ENCODE measurements around the gene ZNF468. TPM values are rescaled to one million over a fixed set of nuclear protein-coding genes. Genes with fewer than 3 reads are reported as not detected.

Gene ZNF468
- total and polyA plus RNA-seq, 2 donors (not counting 1 experiment from before 2014, with no cell fraction given): 12.6 to 35.3 TPM

GRCh38 chr19:52789440-52789839 lies 68.0 kb downstream of the ZNF468 start:
- Histone ChIP-seq H3K4me2 (replicated peaks; ENCODE audit: low read depth, low read length, poor library complexity, severe bottlenecking) (no peak overlapping the region), H3K9ac (ENCODE audit: low read length) (no peak overlapping the region), H4K20me1 (ENCODE audit: control insufficient read depth, insufficient read depth, low read length, poor library complexity, severe bottlenecking) (no peaks in the 10 kb centered on the region), H3K9me3 (ENCODE audit: control extremely low read depth in 1 of 3, control insufficient read depth in 2 of 3, insufficient read depth in 1 of 3, low read length in 2 of 3) (peaks cover 2 to 37% (median 4%) of the 10 kb centered on the region in 3 donors), H3K36me3 (replicated peaks in 1 of 2; ENCODE audit: control extremely low read depth in 1 of 2, control insufficient read depth in 1 of 2, extremely low read depth in 1 of 2, insufficient read depth in 2 of 2, low read length in 1 of 2) (no peaks in the 10 kb centered on the region), H3K27me3 (replicated peaks in 1 of 4; ENCODE audit: control extremely low read depth in 1 of 4, control insufficient read depth in 3 of 4, insufficient read depth in 4 of 4, low read length in 3 of 4) (no peaks in the 10 kb centered on the region), H3K79me2 (ENCODE audit: control insufficient read depth, insufficient read depth, low read length) (peaks cover 18% of the 10 kb centered on the region), H3K4me3 (ENCODE audit: control extremely low read depth in 1 of 5, extremely low read depth in 1 of 5, insufficient read depth in 1 of 5, low read depth in 2 of 5, low read length in 4 of 5) (no peak overlapping the region), H3K4me1 (ENCODE audit: control insufficient read depth in 2 of 2, insufficient read depth in 2 of 2, low read length in 2 of 2) (peaks cover 4 to 18% of the 10 kb centered on the region in 2 donors), H2AFZ (ENCODE audit: insufficient read depth, low read depth, low read length, poor library complexity, severe bottlenecking) (no peak overlapping the region), H3K27ac (ENCODE audit: low read length in 2 of 2) (no peak overlapping the region)
- no peak overlapping the region for H3K27ac Mint-ChIP-seq
- WGBS (ENCODE audit: insufficient coverage): 97% methylated on average over 6 of the region's 6 CpGs
- TF ChIP-seq CTCF (IDR thresholded peaks at IDR 0.05) (no peak), EZH2 (IDR thresholded peaks at IDR 0.05; ENCODE audit: borderline replicate concordance, insufficient read depth, low read depth, low read length, poor library complexity, severe bottlenecking) (no peak)
- peak overlapping the region; percentile 19 for H3K4me3 Mint-ChIP-seq
- no peak for DNase-seq
- no peaks in the 10 kb centered on the region for H3K27me3 Mint-ChIP-seq
- ChIA-PET POLR2A (no interaction called here), CTCF (no interaction called here)
- ATAC-seq (ENCODE audit: low read depth): no peak
- peaks cover 7% of the 10 kb centered on the region for H3K9me3 Mint-ChIP-seq (ENCODE audit: insufficient read depth)
- peaks cover 26% of the 10 kb centered on the region for H3K4me1 Mint-ChIP-seq
- intact Hi-C loops (cut with micrococcal nuclease): no loop called here

Small RNA genes within 50 kb of the gene (small RNA-seq; reads per million reads assigned to genes)
- gene ZNF320 (ENCODE audit: insufficient read length, low read depth, low replicate concordance): not detected

Other genes starting within 250 kb of the ZNF468 start
- gene ZNF83, start 219.3 kb downstream of the ZNF468 start, total RNA-seq: 92.3 and 93.3 TPM in 2 replicates
- gene ZNF83, start 219.3 kb downstream of the ZNF468 start, polyA plus RNA-seq: 95.8 and 139 TPM in 2 replicates
- gene ZNF611, start 122.6 kb downstream of the ZNF468 start, total RNA-seq: 51.5 and 57.9 TPM in 2 replicates
- 5.7 and 10.2 TPM in 2 replicates for gene ZNF611, start 122.6 kb downstream of the ZNF468 start, polyA plus RNA-seq
- 41.7 and 51.6 TPM in 2 replicates for gene ZNF600, start 70.8 kb downstream of the ZNF468 start, total RNA-seq
- 27.2 and 40.6 TPM in 2 replicates for gene ZNF600, start 70.8 kb downstream of the ZNF468 start, polyA plus RNA-seq
- gene ZNF28, start 36.0 kb downstream of the ZNF468 start, total RNA-seq: 26.2 and 27.4 TPM in 2 replicates
- 3.6 and 3.7 TPM in 2 replicates for gene ZNF28, start 36.0 kb downstream of the ZNF468 start, polyA plus RNA-seq
- 33.1 and 36.0 TPM in 2 replicates for gene ZNF320, start 40.0 kb upstream of the ZNF468 start, total RNA-seq
- gene ZNF320, start 40.0 kb upstream of the ZNF468 start, polyA plus RNA-seq: 7.8 and 14.5 TPM in 2 replicates
- gene ZNF888, start 65.8 kb upstream of the ZNF468 start, total RNA-seq: 15.3 and 15.6 TPM in 2 replicates
- 2.3 and 2.7 TPM in 2 replicates for gene ZNF888, start 65.8 kb upstream of the ZNF468 start, polyA plus RNA-seq
- gene ZNF816, start 105.3 kb upstream of the ZNF468 start, total RNA-seq: 22.3 and 25.0 TPM in 2 replicates
- 3.5 and 4.5 TPM in 2 replicates for gene ZNF816, start 105.3 kb upstream of the ZNF468 start, polyA plus RNA-seq
- gene ERVV-1, start 156.3 kb upstream of the ZNF468 start, total RNA-seq: 0.49 TPM in 1 of 2 replicates, not detected in the other
- gene ERVV-1, start 156.3 kb upstream of the ZNF468 start, polyA plus RNA-seq: not detected in 2 replicates
- gene ERVV-2, start 187.1 kb upstream of the ZNF468 start, total RNA-seq: not detected in 2 replicates
- gene ERVV-2, start 187.1 kb upstream of the ZNF468 start, polyA plus RNA-seq: not detected in 2 replicates
- gene ZNF160, start 245.8 kb upstream of the ZNF468 start, total RNA-seq: 87.8 and 97.5 TPM in 2 replicates
- 49.9 and 63.6 TPM in 2 replicates for gene ZNF160, start 245.8 kb upstream of the ZNF468 start, polyA plus RNA-seq